Measurements from ENCODE around the gene SYNDIG1. TPM values are rescaled to one million over a fixed set of nuclear protein-coding genes. Genes with fewer than 3 reads are reported as not detected.

The SYNDIG1 gene
- total RNA-seq, 6 donors from 2014 or later, result 0.30 to 0.37 (median 0.34) TPM; not detected in 3

- Histone ChIP-seq H3K4me1 (no peaks in the 10 kb centered on the region), H3K9me3 (no peaks in the 10 kb centered on the region), H3K27me3 (no peaks in the 10 kb centered on the region), H3K4me3 (no peak overlapping the region), H3K27ac (no peak overlapping the region), H3K36me3 (no peaks in the 10 kb centered on the region)
- TF ChIP-seq EP300 (IDR thresholded peaks at IDR 0.05) (no peak), POLR2A (IDR thresholded peaks at IDR 0.05) (no peak), CTCF (IDR thresholded peaks at IDR 0.05) (no peak), POLR2AphosphoS5 (IDR thresholded peaks at IDR 0.05) (no peak)
- ATAC-seq (ENCODE audit: low FRiP score in 2 of 2), result no peak
- WGBS, 2 donors, result 92 to 94% methylated on average over 6 of the region's 6 CpGs
- DNase-seq, result no peak
Measured at GRCh38 chr20:24488800-24489175, 19.4 kb downstream of the SYNDIG1 start.

GRCh38 chr20:24489193-24489592 is 19.8 kb downstream of the SYNDIG1 start:
- no peak overlapping the region for H3K27ac ChIP-seq
- no peak for ATAC-seq (ENCODE audit: low FRiP score in 2 of 2)
- H3K4me3 ChIP-seq, result no peak overlapping the region
- no peaks in the 10 kb centered on the region for H3K27me3 ChIP-seq
- TF ChIP-seq CTCF (IDR thresholded peaks at IDR 0.05) (no peak), POLR2AphosphoS5 (IDR thresholded peaks at IDR 0.05) (no peak), POLR2A (IDR thresholded peaks at IDR 0.05) (no peak), EP300 (IDR thresholded peaks at IDR 0.05) (no peak)
- no peaks in the 10 kb centered on the region for H3K9me3 ChIP-seq
- H3K4me1 ChIP-seq, result no peaks in the 10 kb centered on the region
- DNase-seq, result no peak
- 89 to 91% methylated on average over 5 of the region's 5 CpGs for WGBS, 2 donors
- no peaks in the 10 kb centered on the region for H3K36me3 ChIP-seq

- H3K4me1 ChIP-seq, result no peaks in the 10 kb centered on the region
- TF ChIP-seq POLR2A (IDR thresholded peaks at IDR 0.05), result no peak
- TF ChIP-seq EP300 (IDR thresholded peaks at IDR 0.05), result no peak
- TF ChIP-seq POLR2AphosphoS5 (IDR thresholded peaks at IDR 0.05), result no peak
- TF ChIP-seq CTCF (IDR thresholded peaks at IDR 0.05), result no peak
- ATAC-seq (ENCODE audit: low FRiP score in 2 of 2) (no peak), DNase-seq (no peak)
- H3K36me3 ChIP-seq, result no peaks in the 10 kb centered on the region
- H3K27ac ChIP-seq, result no peak overlapping the region
- 84 to 91% methylated on average over 6 to 9 of the region's 9 CpGs for WGBS, 2 donors
- H3K4me3 ChIP-seq, result no peak overlapping the region
- no peaks in the 10 kb centered on the region for H3K9me3 ChIP-seq
- H3K27me3 ChIP-seq, result no peaks in the 10 kb centered on the region
Measured at GRCh38 chr20:24489631-24490260, 20.3 kb downstream of the SYNDIG1 start.

GRCh38 chr20:24490598-24490997 is 21.2 kb downstream of the SYNDIG1 start:
- Histone ChIP-seq H3K9me3 (no peaks in the 10 kb centered on the region), H3K4me1 (no peaks in the 10 kb centered on the region), H3K36me3 (no peaks in the 10 kb centered on the region), H3K4me3 (no peak overlapping the region), H3K27ac (no peak overlapping the region), H3K27me3 (no peaks in the 10 kb centered on the region)
- DNase-seq (no peak), ATAC-seq (ENCODE audit: low FRiP score in 2 of 2) (no peak)
- no peak for TF ChIP-seq POLR2AphosphoS5 (IDR thresholded peaks at IDR 0.05)
- no peak for TF ChIP-seq CTCF (IDR thresholded peaks at IDR 0.05)
- no peak for TF ChIP-seq POLR2A (IDR thresholded peaks at IDR 0.05)
- TF ChIP-seq EP300 (IDR thresholded peaks at IDR 0.05), result no peak
- 93 to 95% methylated on average over 8 of the region's 8 CpGs for WGBS, 2 donors
